GM12892 (cell line): ENCODE results near the gene SIK2.

Experiments
- POLR2A ChIP-seq: IDR thresholded peaks from 2 replicates; pipeline ENCODE4 v1.6.1; 2011; ENCODE audit warnings: low read depth, low read length, control low read depth
- POLR2AphosphoS5 ChIP-seq: IDR thresholded peaks from 2 replicates; pipeline ENCODE4 v1.6.1; 2011; ENCODE audit warnings: low read depth, low read length, control low read depth
- TAF1 ChIP-seq: IDR thresholded peaks from 2 replicates; pipeline ENCODE4 v1.6.1; 2011; ENCODE audit warnings: low read depth, mild to moderate bottlenecking, control low read depth, low read length, borderline replicate concordance

DNA sequence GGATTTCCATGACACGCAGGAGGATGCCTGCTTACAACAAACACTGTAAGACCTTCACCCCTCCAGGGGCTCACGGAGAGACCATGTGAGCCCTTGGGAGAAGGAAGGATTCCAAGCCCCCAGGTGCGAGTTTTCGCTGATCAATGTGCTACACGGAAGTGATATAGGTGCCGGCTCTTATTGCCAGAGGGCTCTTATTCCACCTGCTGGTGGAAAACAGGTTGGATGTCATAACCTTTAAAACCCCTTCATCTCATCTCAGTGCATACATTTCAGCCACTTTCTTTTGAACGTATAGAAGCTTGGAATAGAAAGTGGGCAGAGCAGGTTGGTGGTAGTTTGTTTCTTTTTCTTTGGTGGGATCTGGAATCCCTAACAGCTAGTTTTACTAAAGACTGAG is 35.9 kb upstream of the SIK2 start:
- no peak for TF ChIP-seq TAF1
- no peak for TF ChIP-seq POLR2A
- no peak for TF ChIP-seq POLR2AphosphoS5
